Sigmoid colon (tissue), 4 donors: ENCODE measurements around the gene DNAH17.

Experiments
- EP300 ChIP-seq, 4 donors: sonication (generic); formaldehyde crosslinking; IDR thresholded peaks; one replicate each; pipeline ENCODE4 v1.6.1; 2017; ENCODE audit warnings: antibody characterized with exemption in 4 of 4
- POLR2A ChIP-seq, 2 donors: fragments of 450-650 bp; IDR thresholded peaks; one replicate each; pipeline ENCODE4 v1.6.1; 2016; ENCODE audit warnings: antibody characterized with exemption in 2 of 2, mild to moderate bottlenecking in 2 of 2, moderate library complexity in 2 of 2
- POLR2AphosphoS5 ChIP-seq, 4 donors: sonication (generic); formaldehyde crosslinking; IDR thresholded peaks; one replicate each; pipeline ENCODE4 v1.6.1; 2017; ENCODE audit warnings: antibody characterized with exemption in 4 of 4
- TF ChIP-seq, protein P1 (sequence below), 4 experiments: fragments of 450-650 bp in 3 of 4; fragments of 200-600 bp in 1 of 4; IDR thresholded peaks; one replicate each; pipeline ENCODE4 v1.5.1; 2016 to 2019; ENCODE audit warnings: antibody characterized with exemption in 4 of 4, mild to moderate bottlenecking in 3 of 4, moderate library complexity in 2 of 4

DNA sequence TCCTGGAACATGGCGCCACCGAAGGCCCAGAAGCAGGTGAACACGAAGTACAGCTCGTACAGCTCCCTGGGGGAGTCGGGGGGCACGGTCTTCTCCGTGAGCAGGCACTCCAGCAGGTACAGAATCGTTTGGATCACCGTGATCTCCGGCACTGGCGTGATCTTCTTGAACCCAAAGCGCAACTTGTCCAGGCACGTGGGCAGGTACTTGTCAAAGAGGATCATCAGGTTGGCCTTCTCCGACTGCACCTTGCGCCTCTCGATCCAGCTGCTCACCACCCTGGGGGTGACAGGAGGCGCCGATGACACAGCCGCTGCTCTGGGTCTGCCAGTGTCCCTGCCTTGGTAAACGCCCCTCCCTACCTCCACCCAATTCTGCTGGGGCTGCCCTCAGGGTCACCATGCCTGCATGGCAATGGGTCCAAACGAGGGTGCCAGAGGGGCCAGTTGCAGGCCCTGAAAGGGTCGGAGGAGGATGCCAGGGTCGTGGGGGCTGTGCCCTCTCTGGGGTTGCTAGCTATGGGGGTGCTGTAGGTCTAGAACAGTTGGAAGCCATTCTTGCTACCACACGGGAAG is 90.9 kb downstream of the DNAH17 start:
- no peak for TF ChIP-seq POLR2AphosphoS5 (IDR thresholded peaks at IDR 0.05)
- TF ChIP-seq, protein P1, sequence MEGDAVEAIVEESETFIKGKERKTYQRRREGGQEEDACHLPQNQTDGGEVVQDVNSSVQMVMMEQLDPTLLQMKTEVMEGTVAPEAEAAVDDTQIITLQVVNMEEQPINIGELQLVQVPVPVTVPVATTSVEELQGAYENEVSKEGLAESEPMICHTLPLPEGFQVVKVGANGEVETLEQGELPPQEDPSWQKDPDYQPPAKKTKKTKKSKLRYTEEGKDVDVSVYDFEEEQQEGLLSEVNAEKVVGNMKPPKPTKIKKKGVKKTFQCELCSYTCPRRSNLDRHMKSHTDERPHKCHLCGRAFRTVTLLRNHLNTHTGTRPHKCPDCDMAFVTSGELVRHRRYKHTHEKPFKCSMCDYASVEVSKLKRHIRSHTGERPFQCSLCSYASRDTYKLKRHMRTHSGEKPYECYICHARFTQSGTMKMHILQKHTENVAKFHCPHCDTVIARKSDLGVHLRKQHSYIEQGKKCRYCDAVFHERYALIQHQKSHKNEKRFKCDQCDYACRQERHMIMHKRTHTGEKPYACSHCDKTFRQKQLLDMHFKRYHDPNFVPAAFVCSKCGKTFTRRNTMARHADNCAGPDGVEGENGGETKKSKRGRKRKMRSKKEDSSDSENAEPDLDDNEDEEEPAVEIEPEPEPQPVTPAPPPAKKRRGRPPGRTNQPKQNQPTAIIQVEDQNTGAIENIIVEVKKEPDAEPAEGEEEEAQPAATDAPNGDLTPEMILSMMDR (IDR thresholded peaks at IDR 0.05): no peak
- TF ChIP-seq POLR2A (IDR thresholded peaks at IDR 0.05): no peak
- TF ChIP-seq EP300 (IDR thresholded peaks at IDR 0.05): no peak
